HepG2 (cell line): ENCODE measurements around the gene USB1. TPM values are rescaled to one million over a fixed set of nuclear protein-coding genes. Genes with fewer than 3 reads are reported as not detected.

ENCODE experiments used
- MATR3 ChIP-seq: sonication (generic); formaldehyde crosslinking; IDR thresholded peaks from 2 replicates; pipeline ENCODE4 v1.4.0; 2020; ENCODE audit warnings: missing genetic modification reagents
- NCOA1 ChIP-seq: sonication (generic); formaldehyde crosslinking; IDR thresholded peaks from 2 replicates; pipeline ENCODE4 v1.9.0; 2021; ENCODE audit warnings: missing genetic modification reagents
- PHF8 ChIP-seq: sonication (generic); formaldehyde crosslinking; IDR thresholded peaks from 2 replicates; pipeline ENCODE4 v1.5.0; 2020; ENCODE audit warnings: missing genetic modification reagents
- PRDM10 ChIP-seq: sonication (generic); formaldehyde crosslinking; IDR thresholded peaks from 2 replicates; pipeline ENCODE4 v1.4.0; 2020; ENCODE audit warnings: low read depth, missing genetic modification reagents
- ZBTB43 ChIP-seq: sonication (generic); formaldehyde crosslinking; conservative IDR thresholded peaks from 2 replicates; pipeline ENCODE4 v1.4.0; 2020; ENCODE audit warnings: missing genetic modification reagents
- ZBTB46 ChIP-seq: sonication (generic); formaldehyde crosslinking; IDR thresholded peaks from 2 replicates; pipeline ENCODE4 v1.4.0; 2020; ENCODE audit warnings: mild to moderate bottlenecking, missing genetic modification reagents, borderline replicate concordance
- ZNF407 ChIP-seq: sonication (generic); formaldehyde crosslinking; IDR thresholded peaks from one replicate; pipeline ENCODE4 v1.5.1; 2020; ENCODE audit warnings: mild to moderate bottlenecking, missing genetic modification reagents; ENCODE audit errors: not compliant biosample characterization
- ZNF513 ChIP-seq: sonication (generic); formaldehyde crosslinking; conservative IDR thresholded peaks from 2 replicates; pipeline ENCODE4 v1.5.0; 2020; ENCODE audit warnings: missing genetic modification reagents
- ZNF639 ChIP-seq: conservative IDR thresholded peaks from 2 replicates; pipeline ENCODE4 v1.6.1; 2018; ENCODE audit warnings: missing genetic modification reagents
- ZNF768 ChIP-seq: sonication (generic); formaldehyde crosslinking; IDR thresholded peaks from 2 replicates; pipeline ENCODE4 v1.4.0; 2020; ENCODE audit warnings: missing genetic modification reagents
- polyA plus RNA-seq, 8 experiments: library from polyadenylated mRNA; depleted of rRNA in 3 of 8; stranded (reverse) in 7 of 8; unstranded in 1 of 8; fragments of >200 nt; fragmentation: Illumina TruSeq in 4 of 8; extraction: Trizol in 4 of 8; gene quantifications; 2 replicates each; pipeline versions ENCODE4 v1.2.1 to v1.2.3, GENCODE V29; 2011 to 2016; ENCODE audit warnings: low read depth in 4 of 8, missing spikeins in 1 of 8, mixed read lengths in 1 of 8; ENCODE audit not compliant: insufficient read depth in 1 of 8
- total RNA-seq, 5 experiments: library from RNA; depleted of rRNA; stranded (reverse); fragments of >200 nt; fragmentation: Illumina TruSeq; extraction: Trizol; gene quantifications; 2 replicates each; pipeline ENCODE4 v1.2.3, GENCODE V29; 2016; ENCODE audit warnings: low read depth in 1 of 5

USB1 gene
- total and polyA plus RNA-seq, 2 of the 13 experiments (the other 11 are each of a cell fraction or from before 2014, with no cell fraction given), result 16.7 to 65.4 TPM

GRCh38 chr16:58026139-58026704, 25.0 kb downstream of the USB1 start (continued):
- peak; percentile 3 for TF ChIP-seq ZNF407 (CRISPR knock-in tag)
- TF ChIP-seq NCOA1 (CRISPR knock-in tag), result no peak
- TF ChIP-seq ZNF768 (CRISPR knock-in tag), result 0 out of 2 replicates have a peak, but pooled peaks have one; percentile 8
- no peak for TF ChIP-seq ZBTB46 (CRISPR knock-in tag)
- no peak for TF ChIP-seq MATR3 (CRISPR knock-in tag)
- no peak for TF ChIP-seq ZNF639
- peak; percentile 36; the same call in 1 of the 2 replicates for TF ChIP-seq ZNF513 (CRISPR knock-in tag)
- TF ChIP-seq PRDM10, result 0 out of 2 replicates have a peak, but pooled peaks have one; percentile 5
- TF ChIP-seq ZBTB43 (CRISPR knock-in tag), result no peak
- peak; percentile 59 for TF ChIP-seq PHF8 (CRISPR knock-in tag)
